Psoas muscle (tissue), 8 donors: ENCODE measurements around the gene TMEM181. TPM values are rescaled to one million over a fixed set of nuclear protein-coding genes. Genes with fewer than 3 reads are reported as not detected.

ENCODE experiments used
- ATAC-seq, 4 donors: fragments of 200-7000 bp; cut with Tn5 transposase; one replicate each; pipeline ENCODE4 v1.9.1; 2020; ENCODE audit warnings: moderate library complexity in 3 of 4, mild to moderate bottlenecking in 2 of 4
- DNase-seq, 2 donors: peaks; one replicate each; pipeline ENCODE4 v3.0.0-alpha.2; 2020
- H3K27ac ChIP-seq: fragments of 200-600 bp; one replicate; pipeline ENCODE4 v1.8.0; 2022
- H3K27me3 ChIP-seq, 3 donors: fragments of 200-600 bp in 1 of 3; one replicate each; pipeline versions ENCODE4 v1.6.1 to v1.8.0; 2013 to 2022; ENCODE audit warnings: low read length in 2 of 3, mild to moderate bottlenecking in 2 of 3, moderate library complexity in 1 of 3; ENCODE audit not compliant: insufficient read depth in 3 of 3
- H3K36me3 ChIP-seq, 2 donors: fragments of 200-600 bp in 1 of 2; one replicate each; pipeline versions ENCODE4 v1.6.1 to v1.8.0; 2013 to 2022; ENCODE audit warnings: low read depth in 1 of 2, mild to moderate bottlenecking in 1 of 2, moderate library complexity in 1 of 2; ENCODE audit not compliant: insufficient read depth in 1 of 2
- H3K4me1 ChIP-seq: fragments of 200-600 bp; one replicate; pipeline ENCODE4 v1.8.0; 2022
- H3K4me3 ChIP-seq: fragments of 200-600 bp; one replicate; pipeline ENCODE4 v1.8.0; 2022; ENCODE audit warnings: mild to moderate bottlenecking
- H3K9me3 ChIP-seq: fragments of 200-600 bp; one replicate; pipeline ENCODE4 v1.8.0; 2022
- WGBS, 3 donors: extraction: QIAGEN DNeasy Blood & Tissue Kit; methylation state at CpG; one replicate each; pipeline versions ENCODE4 v1.1.6 to v1.1.7; 2013; 5-methylcytosine and 5-hydroxymethylcytosine counted together
- intact Hi-C, 2 donors: fragments of 100-400 bp; cut with DNase I; formaldehyde crosslinking; loops; one replicate each; pipeline versions ENCODE4 v1.11.0 to v1.14.2; 2022
- polyA plus RNA-seq, 3 donors: library from polyadenylated mRNA; stranded (reverse); fragments of 200-250 nt; gene quantifications; one replicate each; pipeline ENCODE4 v1.2.3, GENCODE V29; 2013
- total RNA-seq, 4 donors: library from RNA; stranded (reverse); fragmentation: NEBNext Ultra II Directional in 2 of 4; extraction: Animal tissue kit (Norgen Biotek cat#: 25700) in 2 of 4; gene quantifications; one replicate each; pipeline versions ENCODE4 v1.2.1 to v1.2.4, GENCODE V29; 2021 to 2023
- TF ChIP-seq, protein P1 (sequence below): fragments of 200-600 bp; IDR thresholded peaks from one replicate; pipeline ENCODE4 v1.8.0; 2022; ENCODE audit warnings: antibody characterized with exemption
- donor health status: healthy with polysubstance abuse.
- donor health status: DM: no; HTN: no; CAD: no; lungs with moderate emphysema.
- donor health status: Bipolar disorder and iron deficiency.
- donor health status: healthy.
- donor health status: DM: yes; HTN: yes; CAD: no.
- donor health status: DM: no; HTN: no; CAD: no.
- donor health status: DM: no; HTN: no; CAD: no.
- donor health status: DM: yes; HTN: yes; CAD: no.

TMEM181 gene
- total and polyA plus RNA-seq, 7 donors = 6.8 to 16.2 (median 12.2) TPM

DNA sequence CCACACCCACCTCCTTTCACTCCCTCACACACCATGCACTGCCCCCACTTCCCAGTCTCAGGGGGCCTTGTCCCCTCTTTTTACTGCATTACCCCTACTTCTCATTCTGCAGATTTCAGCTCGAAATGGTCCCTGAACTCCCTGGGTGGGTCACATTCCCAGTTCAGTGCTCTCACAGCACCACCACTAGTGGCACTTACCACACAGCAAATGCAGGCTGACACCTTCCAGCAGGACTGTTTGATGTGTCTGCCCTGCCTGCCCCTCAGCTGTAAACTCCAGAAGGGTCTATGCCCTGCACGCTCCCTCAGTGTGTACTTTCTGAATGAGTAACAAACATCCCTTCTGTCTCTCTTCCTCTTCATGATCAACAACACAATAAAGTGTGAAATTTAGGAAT lies 80.6 kb downstream of the TMEM181 start:
- TF ChIP-seq, protein P1, sequence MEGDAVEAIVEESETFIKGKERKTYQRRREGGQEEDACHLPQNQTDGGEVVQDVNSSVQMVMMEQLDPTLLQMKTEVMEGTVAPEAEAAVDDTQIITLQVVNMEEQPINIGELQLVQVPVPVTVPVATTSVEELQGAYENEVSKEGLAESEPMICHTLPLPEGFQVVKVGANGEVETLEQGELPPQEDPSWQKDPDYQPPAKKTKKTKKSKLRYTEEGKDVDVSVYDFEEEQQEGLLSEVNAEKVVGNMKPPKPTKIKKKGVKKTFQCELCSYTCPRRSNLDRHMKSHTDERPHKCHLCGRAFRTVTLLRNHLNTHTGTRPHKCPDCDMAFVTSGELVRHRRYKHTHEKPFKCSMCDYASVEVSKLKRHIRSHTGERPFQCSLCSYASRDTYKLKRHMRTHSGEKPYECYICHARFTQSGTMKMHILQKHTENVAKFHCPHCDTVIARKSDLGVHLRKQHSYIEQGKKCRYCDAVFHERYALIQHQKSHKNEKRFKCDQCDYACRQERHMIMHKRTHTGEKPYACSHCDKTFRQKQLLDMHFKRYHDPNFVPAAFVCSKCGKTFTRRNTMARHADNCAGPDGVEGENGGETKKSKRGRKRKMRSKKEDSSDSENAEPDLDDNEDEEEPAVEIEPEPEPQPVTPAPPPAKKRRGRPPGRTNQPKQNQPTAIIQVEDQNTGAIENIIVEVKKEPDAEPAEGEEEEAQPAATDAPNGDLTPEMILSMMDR = no peak
- ATAC-seq = no peak
- no peak for DNase-seq
- intact Hi-C loops = no loop called here
- no peak overlapping the region for H3K4me3 ChIP-seq
- H3K27me3 ChIP-seq = no peaks in the 10 kb centered on the region
- no peaks in the 10 kb centered on the region for H3K9me3 ChIP-seq
- peak overlapping the region; percentile 100 for H3K27ac ChIP-seq
- 74 to 92% (median 76%) methylated on average over 2 of the region's 2 CpGs for WGBS, 3 donors
- peaks cover 5 to 19% of the 10 kb centered on the region in 2 donors for H3K36me3 ChIP-seq
- H3K4me1 ChIP-seq = peaks cover 43% of the 10 kb centered on the region

DNA sequence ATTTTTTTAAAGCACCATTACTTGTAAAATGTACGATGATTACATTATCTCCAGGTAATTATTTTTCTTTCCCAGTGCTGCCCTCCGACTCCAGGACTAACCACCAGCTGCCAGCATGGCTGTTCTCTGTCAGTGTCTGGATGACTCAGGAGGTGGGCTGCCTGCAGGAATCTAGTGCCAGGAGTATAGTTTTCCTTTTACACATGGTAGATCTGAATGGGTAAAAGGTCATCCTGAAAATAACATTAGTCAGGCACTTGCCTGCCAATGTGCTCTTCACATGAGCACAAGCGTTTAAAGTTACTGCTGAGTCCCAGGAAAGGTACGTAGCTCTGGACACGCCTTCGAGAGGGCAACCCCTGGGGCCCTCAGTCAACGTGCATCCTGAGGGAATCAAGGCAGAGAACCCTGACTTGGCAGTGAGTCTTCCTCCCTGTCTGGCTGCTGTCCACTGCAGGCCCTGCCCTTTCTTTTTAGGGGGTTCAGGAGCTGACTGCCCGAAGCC lies 82.3 kb downstream of the TMEM181 start:
- intact Hi-C loops = no loop called here
- Histone ChIP-seq H3K9me3 (no peaks in the 10 kb centered on the region), H3K4me3 (peak overlapping the region; percentile 100), H3K27me3 (no peaks in the 10 kb centered on the region), H3K4me1 (peaks cover 43% of the 10 kb centered on the region), H3K36me3 (peaks cover 0 to 5% of the 10 kb centered on the region in 2 donors), H3K27ac (peak overlapping the region; percentile 100)
- peak; percentile 74 to 81 (median 80) for ATAC-seq
- TF ChIP-seq, protein P1 = no peak
- peak; percentile 65 to 90 for DNase-seq
- WGBS, 3 donors = 14 to 29% (median 25%) methylated on average over 8 of the region's 8 CpGs

DNA sequence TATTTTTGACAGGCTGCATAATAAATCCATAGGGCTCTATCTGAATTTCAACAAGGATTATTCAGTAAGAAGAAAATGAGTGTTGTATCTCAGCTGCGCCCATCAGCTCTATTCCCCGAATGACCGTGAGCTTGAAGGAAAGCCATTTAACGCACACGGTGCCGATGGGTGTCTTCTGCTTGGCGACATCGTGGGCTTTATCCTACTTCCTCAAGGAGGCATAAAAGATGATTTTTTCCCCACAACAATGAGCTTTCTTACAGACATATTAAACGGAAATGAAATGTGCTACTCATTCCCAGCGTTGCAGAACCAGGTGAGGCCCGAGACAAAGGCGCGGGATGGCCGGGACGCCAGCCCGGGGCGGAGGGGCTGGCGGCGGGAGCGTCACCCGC lies 83.9 kb downstream of the TMEM181 start:
- Histone ChIP-seq H3K36me3 (no peaks in the 10 kb centered on the region), H3K4me3 (peak overlapping the region; percentile 100), H3K4me1 (peaks cover 39% of the 10 kb centered on the region), H3K27ac (peak overlapping the region; percentile 100), H3K27me3 (no peaks in the 10 kb centered on the region), H3K9me3 (no peaks in the 10 kb centered on the region)
- TF ChIP-seq, protein P1 = no peak
- intact Hi-C loops = no loop called here
- DNase-seq (no peak), ATAC-seq (no peak)
- WGBS, 3 donors = 1% methylated on average over 14 to 21 of the region's 21 CpGs

DNA sequence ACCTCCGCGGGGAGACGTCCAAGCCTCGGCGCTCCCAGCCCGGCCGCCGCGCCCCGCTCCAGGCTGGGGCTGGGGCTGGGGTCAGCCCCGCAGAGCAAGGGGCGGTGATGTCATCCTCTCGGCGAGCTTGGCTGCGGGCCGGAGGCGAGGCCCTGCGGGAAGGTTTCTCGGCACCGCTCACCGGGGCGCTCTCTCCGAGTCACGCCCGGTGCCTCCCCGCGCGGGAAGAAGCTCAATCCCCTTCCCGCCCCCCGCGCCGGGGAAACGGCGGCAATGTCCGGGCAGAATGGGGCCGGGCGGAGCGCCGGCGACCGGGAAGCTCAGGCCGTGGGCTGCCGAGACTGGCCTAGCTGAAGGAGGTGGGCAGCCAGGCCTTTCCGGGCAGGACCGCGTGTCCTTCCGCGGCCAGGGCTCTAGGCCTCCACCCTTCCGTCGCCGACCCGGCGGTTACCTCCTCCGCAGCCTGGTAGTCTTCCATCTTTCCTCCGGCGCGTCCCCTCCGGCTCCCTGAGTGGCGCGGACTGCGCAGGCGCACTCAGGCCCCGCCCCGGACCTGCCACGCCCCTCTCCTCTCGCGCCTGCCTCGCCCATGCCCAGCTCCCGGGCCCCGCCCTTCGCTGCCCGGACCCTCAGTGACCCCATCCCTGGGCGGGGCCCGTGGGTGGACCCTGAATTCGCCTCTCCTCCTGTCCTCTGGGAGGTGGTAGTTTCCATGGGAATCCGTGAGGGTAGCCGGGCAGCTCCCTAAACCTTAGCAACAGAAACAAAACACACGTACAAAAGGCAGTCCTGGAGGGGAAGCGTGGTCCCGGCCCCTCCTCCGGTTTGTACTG lies 84.6 kb downstream of the TMEM181 start, which contains the start of gene DYNLT1:
TSS of gene DYNLT1 (minus strand) at position 513 of the 833 bp plus-strand sequence. CDS start at position 478, 35 bp downstream.
- TF ChIP-seq, protein P1 = no peak
- H3K4me1 ChIP-seq = peaks cover 41% of the 10 kb centered on the region
- H3K36me3 ChIP-seq = no peaks in the 10 kb centered on the region
- no peaks in the 10 kb centered on the region for H3K9me3 ChIP-seq
- DNase-seq (peak; percentile 94 to 95), ATAC-seq (peak; percentile 85 to 89 (median 87))
- H3K27ac ChIP-seq = peak within 1 kb of the TSS; percentile 100
- H3K4me3 ChIP-seq = peak within 1 kb of the TSS; percentile 100
- no peaks in the 10 kb centered on the region for H3K27me3 ChIP-seq
- WGBS, 3 donors = 0 to 1% (median 1%) methylated on average over 62 to 81 of the region's 81 CpGs
- intact Hi-C loops = no loop called here
